Fibroblast of lung (primary cell): ENCODE measurements around the gene MTCH1. TPM values are rescaled to one million over a fixed set of nuclear protein-coding genes. Genes with fewer than 3 reads are reported as not detected.
A peak's percentile ranks its signal among the peaks of the same experiment; 100 is the strongest.

Source experiments
- DNase-seq, 2 donors: peaks; one replicate each; pipeline versions ENCODE4 v3.0.0 to v3.0.0-alpha.2; 2010; ENCODE audit warnings: low read depth in 2 of 2
- H2AFZ ChIP-seq: 2 replicates; pipeline ENCODE4 v1.5.1; 2012; ENCODE audit warnings: low read length, control low read depth, inconsistent platforms
- H3K27ac ChIP-seq: 2 replicates; pipeline ENCODE4 v1.5.1; 2011; ENCODE audit warnings: low read length, control low read depth; ENCODE audit not compliant: insufficient read depth
- H3K27me3 ChIP-seq: 2 replicates; pipeline ENCODE4 v1.5.1; 2011; ENCODE audit warnings: mild to moderate bottlenecking, low read length; ENCODE audit not compliant: control insufficient read depth, insufficient read depth
- H3K36me3 ChIP-seq: 2 replicates; pipeline ENCODE4 v1.5.1; 2011; ENCODE audit warnings: low read length; ENCODE audit not compliant: control insufficient read depth, insufficient read depth
- H3K4me1 ChIP-seq: 2 replicates; pipeline ENCODE4 v1.5.1; 2011; ENCODE audit warnings: low read length; ENCODE audit not compliant: control insufficient read depth, insufficient read depth; ENCODE audit errors: extremely low read depth
- H3K4me2 ChIP-seq: 2 replicates; pipeline ENCODE4 v1.5.1; 2011; ENCODE audit warnings: low read length, control low read depth; ENCODE audit not compliant: insufficient read depth; ENCODE audit errors: extremely low read depth
- H3K4me3 ChIP-seq, 4 experiments: fragments of 200-600 bp in 1 of 4; sonication (generic) in 1 of 4; replicated peaks in 1 of 4; 2 replicates each; pipeline ENCODE4 v1.5.1; 2011 to 2016; ENCODE audit warnings: low read length in 4 of 4, low read depth in 3 of 4, mild to moderate bottlenecking in 3 of 4, control low read depth in 2 of 4, inconsistent platforms in 1 of 4, mixed read lengths in 1 of 4; ENCODE audit not compliant: insufficient read depth in 1 of 4; ENCODE audit errors: control extremely low read depth in 1 of 4
- H3K79me2 ChIP-seq: 2 replicates; pipeline ENCODE4 v1.5.1; 2012; ENCODE audit warnings: mild to moderate bottlenecking, low read length, inconsistent platforms; ENCODE audit not compliant: control insufficient read depth, insufficient read depth
- H3K9ac ChIP-seq: 2 replicates; pipeline ENCODE4 v1.5.1; 2011; ENCODE audit warnings: mild to moderate bottlenecking, low read length, control low read depth; ENCODE audit not compliant: insufficient read depth
- H3K9me3 ChIP-seq: 2 replicates; pipeline ENCODE4 v1.5.1; 2012; ENCODE audit warnings: low read depth, low read length; ENCODE audit not compliant: control insufficient read depth, insufficient read depth
- H4K20me1 ChIP-seq: 2 replicates; pipeline ENCODE4 v1.5.1; 2011; ENCODE audit warnings: low read length; ENCODE audit not compliant: control insufficient read depth, insufficient read depth; ENCODE audit errors: extremely low read depth
- EZH2 ChIP-seq: IDR thresholded peaks from 2 replicates; pipeline ENCODE4 v1.5.1; 2012; ENCODE audit warnings: low read length, control low read depth, mild to moderate bottlenecking; ENCODE audit errors: missing control alignments
- polyA plus RNA-seq, 2 donors: library from polyadenylated mRNA; depleted of rRNA in 1 of 2; stranded (reverse) in 1 of 2; unstranded in 1 of 2; fragments of >200 nt; gene quantifications; 2 replicates each; pipeline ENCODE4 v1.2.1, GENCODE V29; 2011 to 2012; ENCODE audit warnings: missing spikeins in 1 of 2
- total RNA-seq: library from RNA; depleted of rRNA; stranded (reverse); fragments of >200 nt; gene quantifications from 2 replicates; pipeline ENCODE4 v1.2.1, GENCODE V29; 2014
- TF ChIP-seq, protein P1 (sequence below), 2 donors: IDR thresholded peaks in 1 of 2; conservative IDR thresholded peaks in 1 of 2; 1 replicate in 1 of 2; 2 replicates in 1 of 2; pipeline ENCODE4 v1.5.1; 2011 to 2012; ENCODE audit warnings: low read length in 2 of 2, control low read depth in 1 of 2, inconsistent platforms in 1 of 2, low read depth in 1 of 2, mild to moderate bottlenecking in 1 of 2

MTCH1 gene
- total and polyA plus RNA-seq, 2 donors (not counting 1 experiment from before 2014, with no cell fraction given) = 131 to 222 TPM

- no peak overlapping the region for H3K27ac ChIP-seq
- no peaks in the 10 kb centered on the region for H3K27me3 ChIP-seq
- H3K4me1 ChIP-seq = no peaks in the 10 kb centered on the region
- H2AFZ ChIP-seq = no peak overlapping the region
- TF ChIP-seq, protein P1, sequence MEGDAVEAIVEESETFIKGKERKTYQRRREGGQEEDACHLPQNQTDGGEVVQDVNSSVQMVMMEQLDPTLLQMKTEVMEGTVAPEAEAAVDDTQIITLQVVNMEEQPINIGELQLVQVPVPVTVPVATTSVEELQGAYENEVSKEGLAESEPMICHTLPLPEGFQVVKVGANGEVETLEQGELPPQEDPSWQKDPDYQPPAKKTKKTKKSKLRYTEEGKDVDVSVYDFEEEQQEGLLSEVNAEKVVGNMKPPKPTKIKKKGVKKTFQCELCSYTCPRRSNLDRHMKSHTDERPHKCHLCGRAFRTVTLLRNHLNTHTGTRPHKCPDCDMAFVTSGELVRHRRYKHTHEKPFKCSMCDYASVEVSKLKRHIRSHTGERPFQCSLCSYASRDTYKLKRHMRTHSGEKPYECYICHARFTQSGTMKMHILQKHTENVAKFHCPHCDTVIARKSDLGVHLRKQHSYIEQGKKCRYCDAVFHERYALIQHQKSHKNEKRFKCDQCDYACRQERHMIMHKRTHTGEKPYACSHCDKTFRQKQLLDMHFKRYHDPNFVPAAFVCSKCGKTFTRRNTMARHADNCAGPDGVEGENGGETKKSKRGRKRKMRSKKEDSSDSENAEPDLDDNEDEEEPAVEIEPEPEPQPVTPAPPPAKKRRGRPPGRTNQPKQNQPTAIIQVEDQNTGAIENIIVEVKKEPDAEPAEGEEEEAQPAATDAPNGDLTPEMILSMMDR (conservative IDR thresholded peaks at IDR 0.05 in 1 of 2, IDR thresholded peaks at IDR 0.05 in 1 of 2; ENCODE audit: low read depth in 1 of 2, low read length in 2 of 2) = no peak
- no peak for TF ChIP-seq EZH2
- no peak overlapping the region for H3K4me3 ChIP-seq
- no peak for DNase-seq
- H3K36me3 ChIP-seq = peaks cover 44% of the 10 kb centered on the region
- H3K9ac ChIP-seq = no peak overlapping the region
- H3K4me2 ChIP-seq = no peak overlapping the region
- no peaks in the 10 kb centered on the region for H3K79me2 ChIP-seq
- no peaks in the 10 kb centered on the region for H4K20me1 ChIP-seq
- H3K9me3 ChIP-seq = no peaks in the 10 kb centered on the region
These were observed 15.8 kb downstream of the MTCH1 start for GRCh38 chr6:36969988-36970891.

DNA sequence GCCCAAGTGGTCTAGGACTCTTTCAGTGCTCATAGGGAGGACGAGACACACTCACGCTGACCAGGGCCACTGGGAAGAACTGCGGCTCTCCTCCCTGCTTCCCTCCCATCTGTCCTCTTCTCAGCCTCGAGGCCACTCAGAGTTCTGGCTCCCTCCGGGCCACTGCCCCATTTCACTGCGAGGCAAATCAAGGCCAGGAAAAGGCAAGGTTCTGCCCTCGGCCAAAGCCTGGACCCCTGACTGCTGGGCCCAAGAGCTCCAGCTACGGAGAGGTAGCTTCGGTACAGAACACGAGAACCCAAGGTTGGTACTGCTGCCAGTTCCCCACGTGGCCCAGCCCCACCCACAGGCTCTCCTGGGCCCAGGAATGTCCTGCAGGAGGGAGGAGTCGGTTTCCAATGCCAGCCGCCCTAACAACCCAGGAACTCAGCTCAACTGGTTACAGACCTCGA is 16.7 kb downstream of the MTCH1 start:
- H3K27ac ChIP-seq = no peak overlapping the region
- no peak overlapping the region for H3K9ac ChIP-seq
- H3K9me3 ChIP-seq = no peaks in the 10 kb centered on the region
- H3K27me3 ChIP-seq = no peaks in the 10 kb centered on the region
- H3K36me3 ChIP-seq = peaks cover 37% of the 10 kb centered on the region
- TF ChIP-seq EZH2 = no peak
- TF ChIP-seq, protein P1 (conservative IDR thresholded peaks at IDR 0.05 in 1 of 2, IDR thresholded peaks at IDR 0.05 in 1 of 2; ENCODE audit: low read depth in 1 of 2, low read length in 2 of 2) = no peak
- no peak for DNase-seq
- H3K4me2 ChIP-seq = no peak overlapping the region
- H4K20me1 ChIP-seq = no peaks in the 10 kb centered on the region
- H3K4me3 ChIP-seq = no peak overlapping the region
- H3K4me1 ChIP-seq = no peaks in the 10 kb centered on the region
- no peak overlapping the region for H2AFZ ChIP-seq
- no peaks in the 10 kb centered on the region for H3K79me2 ChIP-seq

DNA sequence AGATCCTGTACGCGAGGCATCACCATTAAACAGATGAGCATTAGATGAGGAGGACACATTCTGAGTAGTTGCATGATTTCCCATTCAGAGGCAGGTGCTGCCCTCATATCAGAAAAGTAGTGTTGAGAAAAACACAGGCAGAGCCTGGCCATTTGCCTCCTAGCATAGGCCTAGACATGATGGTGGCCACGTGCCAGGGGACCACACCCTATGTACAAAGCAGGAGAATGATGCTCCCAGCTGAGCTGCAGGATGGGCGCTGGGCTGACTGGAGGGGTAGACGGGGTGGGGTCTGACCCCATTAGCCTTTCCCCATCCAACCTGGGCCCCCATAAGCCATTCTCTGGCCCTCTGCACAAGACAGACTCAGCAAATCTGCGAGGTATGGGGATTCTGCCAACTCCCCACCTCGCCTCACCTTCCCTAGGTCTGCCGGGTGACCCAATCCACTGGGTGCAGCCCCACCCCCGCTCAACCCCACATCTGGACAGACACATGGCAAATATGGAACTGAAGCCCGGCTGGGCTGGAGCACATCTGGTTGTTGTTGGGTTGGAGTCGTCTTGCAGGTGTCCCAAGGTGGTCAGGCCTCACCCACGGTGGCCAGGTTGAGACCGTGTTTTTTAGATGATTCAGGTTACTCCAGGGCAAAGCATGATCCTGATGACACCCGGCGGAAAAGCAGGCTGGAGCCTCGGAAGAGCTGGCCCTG is 17.6 kb downstream of the MTCH1 start:
- Histone ChIP-seq H3K9ac (no peak overlapping the region), H3K4me3 (no peak overlapping the region), H3K4me2 (no peak overlapping the region), H2AFZ (no peak overlapping the region), H3K9me3 (no peaks in the 10 kb centered on the region), H4K20me1 (no peaks in the 10 kb centered on the region), H3K36me3 (peaks cover 35% of the 10 kb centered on the region), H3K79me2 (no peaks in the 10 kb centered on the region), H3K27ac (no peak overlapping the region), H3K27me3 (no peaks in the 10 kb centered on the region), H3K4me1 (no peaks in the 10 kb centered on the region)
- TF ChIP-seq, protein P1 (conservative IDR thresholded peaks at IDR 0.05 in 1 of 2, IDR thresholded peaks at IDR 0.05 in 1 of 2; ENCODE audit: low read depth in 1 of 2, low read length in 2 of 2) = no peak
- no peak for TF ChIP-seq EZH2
- DNase-seq = peak in 1 of 2 donors; percentile 46
